GM12873 (cell line): ENCODE measurements around the gene TCEAL7.

Source experiments
- CTCF ChIP-seq: IDR thresholded peaks from 2 replicates; pipeline ENCODE4 v1.5.1; 2012; ENCODE audit warnings: low read depth, mild to moderate bottlenecking, moderate library complexity, low read length, control low read depth; ENCODE audit not compliant: insufficient read depth; ENCODE audit errors: missing control alignments

Gene TCEAL7

GRCh38 chrX:103372886-103373285 lies 42.8 kb downstream of the TCEAL7 start:
- no peak for TF ChIP-seq CTCF

- no peak for TF ChIP-seq CTCF
Measured at GRCh38 chrX:103373581-103373980, 43.5 kb downstream of the TCEAL7 start.

GRCh38 chrX:103376118-103376978 lies 46.3 kb downstream of the TCEAL7 start, which contains the start of gene BEX3:
BEX3 (plus strand) TSS chrX:103376538; CDS start chrX:103377522, 984 bp downstream.
- no peak for TF ChIP-seq CTCF

- TF ChIP-seq CTCF = no peak
Measured at GRCh38 chrX:103376979-103377324, 46.9 kb downstream of the TCEAL7 start.

GRCh38 chrX:103378990-103379389 lies 49.0 kb downstream of the TCEAL7 start:
- TF ChIP-seq CTCF = no peak
